Inferior parietal cortex (tissue), 1 donor: ENCODE data around the gene BGN.
A peak's percentile ranks its signal among the peaks of the same experiment; 100 is the strongest.

Source experiments
- DNase-seq: peaks from one replicate; pipeline ENCODE4 v3.0.0-alpha.2; 2016; ENCODE audit errors: extremely low spot score

Gene BGN

GRCh38 chrX:153504445-153505016, 9.8 kb downstream of the BGN start:
- DNase-seq = no peak

GRCh38 chrX:153505361-153505760, 10.6 kb downstream of the BGN start:
- DNase-seq = no peak

GRCh38 chrX:153507484-153508178, 12.9 kb downstream of the BGN start:
- peak; percentile 77 for DNase-seq

DNA sequence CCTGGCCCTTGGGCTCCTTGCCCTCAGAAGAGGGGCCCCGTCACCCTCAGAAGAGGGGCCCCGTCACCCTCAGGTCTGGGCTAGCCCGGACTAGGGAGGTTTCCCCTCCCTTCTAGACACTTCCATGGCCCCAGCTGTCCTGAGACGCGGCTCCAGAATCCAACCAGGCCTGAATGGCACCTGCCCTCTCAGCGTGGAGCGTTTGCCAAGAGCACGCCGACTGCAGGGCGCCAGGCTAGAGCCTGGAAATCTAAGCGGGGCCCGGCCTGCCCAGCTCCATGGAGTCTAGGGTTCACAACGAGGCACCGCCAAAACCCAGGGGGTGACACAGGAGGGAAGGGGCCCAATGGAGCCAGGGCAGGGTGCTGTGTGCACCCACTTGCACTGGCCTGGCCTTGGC, 14.8 kb downstream of the BGN start:
- DNase-seq = no peak

- DNase-seq = no peak
Observed at GRCh38 chrX:153510383-153510782, 15.6 kb downstream of the BGN start.

DNA sequence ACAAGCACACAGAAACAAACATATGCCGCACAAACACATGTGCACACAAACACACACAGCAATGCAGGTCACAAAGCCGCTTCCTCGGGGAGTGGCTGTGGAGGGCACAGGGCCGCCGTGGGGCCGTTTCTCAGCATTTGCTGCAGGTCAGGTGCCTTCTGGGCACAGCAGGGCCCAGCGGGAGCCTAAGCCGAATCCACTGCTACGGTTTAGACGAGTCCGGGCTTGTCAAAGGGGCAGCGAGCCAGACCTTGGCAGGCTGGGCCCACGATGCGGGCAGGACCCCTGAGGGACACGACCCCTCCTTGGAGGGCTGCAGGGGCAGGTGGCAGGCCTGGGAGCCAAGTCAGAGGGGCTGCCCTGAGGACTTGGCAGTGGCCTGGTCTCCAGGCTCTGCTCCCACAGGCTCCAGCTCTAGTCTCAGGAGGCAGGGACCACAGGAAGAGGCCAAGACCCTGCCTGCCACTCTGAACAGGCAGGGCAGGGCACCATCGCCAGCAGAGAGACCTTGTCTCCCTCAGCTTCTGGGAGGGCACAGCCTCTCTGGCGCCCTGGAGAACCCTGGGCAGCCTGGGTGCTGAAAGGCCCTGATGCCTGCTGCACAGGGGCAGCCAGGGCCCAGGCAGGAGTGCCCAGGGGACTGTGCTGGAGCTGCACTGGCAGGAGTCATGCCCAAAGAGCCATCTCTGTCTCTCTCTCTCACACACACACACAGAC, 17.2 kb downstream of the BGN start:
- DNase-seq = no peak

DNA sequence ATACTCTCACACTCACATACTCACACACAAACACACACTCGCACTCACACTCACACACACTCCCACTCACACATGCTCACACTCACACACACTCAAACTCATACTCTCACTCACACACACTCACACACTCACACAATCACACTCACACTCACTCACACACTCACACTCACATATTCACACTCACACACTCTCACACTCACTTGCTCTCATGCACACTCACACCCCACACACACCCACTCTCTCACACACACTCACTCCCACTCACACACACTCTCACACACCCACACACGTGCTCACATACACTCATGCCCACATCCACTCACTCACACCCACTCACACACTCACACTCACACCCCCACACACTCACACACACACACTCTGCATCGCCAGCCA, 17.7 kb downstream of the BGN start:
- no peak for DNase-seq

- DNase-seq = no peak
Observed at GRCh38 chrX:153513265-153513664, 18.5 kb downstream of the BGN start.

DNA sequence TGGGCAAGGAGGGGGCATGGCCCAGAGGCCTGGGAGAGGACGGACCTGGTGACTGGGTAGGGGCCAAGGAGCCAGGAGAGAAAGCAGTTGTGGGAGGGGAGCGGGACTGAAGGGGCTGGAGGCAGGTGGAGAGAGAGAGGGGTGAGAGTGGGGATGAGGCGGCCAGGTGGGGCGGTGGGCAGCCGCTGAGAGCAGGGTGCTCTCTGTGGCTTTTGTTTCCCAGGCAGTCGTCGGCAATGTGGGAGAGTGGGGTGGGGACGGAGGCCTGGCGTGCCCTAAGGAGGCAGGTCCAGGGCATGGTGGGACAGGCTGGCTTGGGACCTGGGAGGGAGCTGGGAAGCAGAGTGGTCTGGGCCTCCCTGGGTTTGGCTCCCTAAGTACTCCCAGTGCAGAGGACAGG, 19.5 kb downstream of the BGN start:
- no peak for DNase-seq

DNA sequence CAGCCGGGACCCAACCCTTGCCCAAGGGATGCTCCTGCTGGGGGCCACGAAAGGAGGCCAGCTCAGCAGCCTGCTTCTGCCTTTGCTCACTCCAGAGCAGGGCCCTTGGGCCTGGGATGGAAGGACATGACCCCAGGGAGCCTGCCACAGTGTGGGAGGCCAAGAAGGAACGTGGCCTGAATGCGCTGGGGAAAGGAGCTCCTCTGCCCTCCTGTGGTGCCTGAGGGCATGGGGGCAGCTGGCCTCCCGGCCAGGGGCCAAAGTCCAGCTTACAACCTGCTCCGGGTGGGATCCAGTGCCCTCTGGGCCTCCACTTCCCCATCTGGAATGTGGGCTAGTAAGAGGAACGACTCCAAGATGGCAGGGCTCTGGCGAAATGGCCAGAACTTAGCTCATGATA, 20.7 kb downstream of the BGN start:
- no peak for DNase-seq

DNA sequence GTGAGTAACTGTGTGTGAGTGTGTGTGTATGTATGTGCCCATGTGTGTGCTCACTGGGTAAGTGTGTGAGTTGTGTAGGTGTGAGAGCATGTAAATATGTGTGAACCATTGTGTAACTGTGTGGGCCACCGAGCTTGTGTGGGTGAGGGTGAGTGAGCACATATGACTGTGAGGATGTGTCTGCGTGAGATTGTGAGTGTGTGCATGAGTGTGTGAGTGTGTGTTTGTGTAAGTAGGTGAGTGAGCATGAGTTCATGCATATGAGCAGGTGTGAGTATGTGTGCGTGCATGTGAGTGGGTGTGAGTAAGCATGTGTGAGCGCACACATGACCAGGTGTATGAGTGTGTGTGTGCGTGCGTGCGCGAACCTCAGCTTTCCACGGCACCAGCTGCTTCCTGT, 21.3 kb downstream of the BGN start:
- no peak for DNase-seq

GRCh38 chrX:153517423-153517822, 22.6 kb downstream of the BGN start, which contains the start of gene ATP2B3:
TSS of gene ATP2B3 (plus strand) at chrX:153517642. CDS start at chrX:153536248, 18,606 bp downstream.
- DNase-seq = no peak

- DNase-seq = no peak
Observed at GRCh38 chrX:153517946-153518834, 23.4 kb downstream of the BGN start.

- no peak for DNase-seq
Observed at GRCh38 chrX:153519569-153520286, 24.9 kb downstream of the BGN start.

- DNase-seq = no peak
Observed at GRCh38 chrX:153520287-153520917, 25.6 kb downstream of the BGN start.

DNA sequence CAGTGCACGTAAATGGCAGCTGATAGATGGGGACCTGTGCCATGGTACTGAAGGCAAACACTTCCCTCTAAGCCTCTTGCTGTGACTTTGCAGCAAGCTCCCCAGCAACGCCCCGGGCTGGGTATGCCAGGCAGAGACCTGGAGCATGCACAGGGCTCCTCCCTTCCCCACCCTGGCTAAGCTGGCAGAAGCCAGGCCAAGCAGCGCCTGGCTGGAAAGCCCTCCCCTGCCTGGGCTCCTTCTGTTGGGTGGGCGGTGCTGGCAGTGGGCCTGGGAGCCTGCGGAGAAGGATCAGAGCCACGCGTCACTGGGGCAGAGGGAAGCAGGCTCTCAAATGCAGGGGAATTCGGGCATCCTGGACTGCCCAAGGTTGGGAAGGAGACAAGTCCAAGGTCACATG, 26.3 kb downstream of the BGN start:
- DNase-seq = peak; percentile 5

DNA sequence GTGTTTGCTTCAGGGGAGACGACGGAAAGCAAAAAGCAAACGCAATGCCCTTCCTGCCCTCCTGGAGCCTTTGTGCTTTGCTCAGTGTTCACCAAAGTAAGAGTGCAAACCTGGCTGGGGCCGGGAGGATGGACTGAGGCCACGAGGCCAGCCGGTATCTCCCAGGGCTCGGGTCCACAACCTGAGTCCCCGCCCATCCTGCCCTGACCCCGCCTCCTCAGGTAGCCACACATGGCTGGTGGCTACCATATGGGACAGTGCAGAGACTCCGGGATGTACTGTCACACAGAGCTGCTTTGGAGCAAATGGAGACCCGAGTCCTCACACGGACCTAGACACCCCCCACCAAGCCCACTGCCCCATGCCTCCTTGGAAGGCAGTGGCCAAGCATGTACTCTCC, 27.5 kb downstream of the BGN start:
- no peak for DNase-seq

DNA sequence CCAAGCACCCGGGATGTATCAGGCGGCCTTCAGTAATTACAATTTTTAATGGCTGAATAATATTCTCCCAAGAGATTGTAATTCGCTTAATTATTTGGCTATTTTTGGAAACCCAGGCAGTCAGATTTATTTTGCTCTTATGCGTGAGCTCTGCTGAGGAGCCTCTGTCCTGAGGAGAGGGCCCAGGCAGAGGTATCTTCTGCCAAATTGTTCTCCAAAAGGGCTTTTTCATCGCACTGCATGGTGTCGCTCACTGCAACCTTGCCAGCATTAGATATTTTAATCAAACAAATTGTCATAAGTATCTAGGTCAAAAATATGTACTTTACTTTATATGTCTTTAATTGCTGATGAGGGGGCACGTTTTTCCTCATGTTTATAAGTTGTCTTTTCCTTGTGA, 28.5 kb downstream of the BGN start:
- no peak for DNase-seq

GRCh38 chrX:153524234-153524633, 29.5 kb downstream of the BGN start:
- no peak for DNase-seq

DNA sequence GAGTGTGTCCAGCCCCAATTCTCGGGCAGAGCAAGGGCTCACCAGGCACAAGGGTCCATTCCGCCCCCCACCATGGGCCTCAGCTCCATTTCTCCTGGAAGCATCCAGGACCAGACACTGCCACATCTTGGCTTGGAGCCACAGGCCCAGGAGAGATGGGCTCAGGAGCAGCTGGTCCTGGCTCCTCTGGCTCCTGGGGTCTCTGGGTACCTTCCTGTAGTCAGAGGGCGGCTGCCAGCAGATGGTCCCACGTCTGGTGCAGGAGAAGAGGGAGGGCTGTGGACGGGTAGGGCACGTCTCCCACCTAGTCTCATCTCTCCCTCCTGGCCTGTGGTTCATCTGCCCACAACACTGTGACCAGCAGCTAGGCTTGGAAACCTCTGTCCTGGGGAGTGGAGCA, 30.7 kb downstream of the BGN start:
- no peak for DNase-seq

GRCh38 chrX:153526042-153526441, 31.3 kb downstream of the BGN start:
- no peak for DNase-seq
